ENCODE results near the gene RTL10. TPM values are rescaled to one million over a fixed set of nuclear protein-coding genes. Genes with fewer than 3 reads are reported as not detected.

The RTL10 gene
- total and polyA plus RNA-seq, 2 of the 8 experiments (the other 6 are each of a cell fraction or from before 2014, with no cell fraction given) = 11.5 to 18.8 TPM

GRCh38 chr22:19811811-19812771 lies 42.6 kb downstream of the RTL10 start (continued):
- TF ChIP-seq, protein P1, sequence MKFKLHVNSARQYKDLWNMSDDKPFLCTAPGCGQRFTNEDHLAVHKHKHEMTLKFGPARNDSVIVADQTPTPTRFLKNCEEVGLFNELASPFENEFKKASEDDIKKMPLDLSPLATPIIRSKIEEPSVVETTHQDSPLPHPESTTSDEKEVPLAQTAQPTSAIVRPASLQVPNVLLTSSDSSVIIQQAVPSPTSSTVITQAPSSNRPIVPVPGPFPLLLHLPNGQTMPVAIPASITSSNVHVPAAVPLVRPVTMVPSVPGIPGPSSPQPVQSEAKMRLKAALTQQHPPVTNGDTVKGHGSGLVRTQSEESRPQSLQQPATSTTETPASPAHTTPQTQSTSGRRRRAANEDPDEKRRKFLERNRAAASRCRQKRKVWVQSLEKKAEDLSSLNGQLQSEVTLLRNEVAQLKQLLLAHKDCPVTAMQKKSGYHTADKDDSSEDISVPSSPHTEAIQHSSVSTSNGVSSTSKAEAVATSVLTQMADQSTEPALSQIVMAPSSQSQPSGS (IDR thresholded peaks at IDR 0.05; ENCODE audit: low read length) = no peak
- TF ChIP-seq PHF8 (conservative IDR thresholded peaks at IDR 0.05; ENCODE audit: low read depth, low read length) (no peak), RXRA (IDR thresholded peaks at IDR 0.05; ENCODE audit: insufficient read depth, low read depth, low read length) (no peak), POLR2AphosphoS5 (IDR thresholded peaks at IDR 0.05; ENCODE audit: low read depth, low read length) (no peak), CHD1 (IDR thresholded peaks at IDR 0.05; ENCODE audit: low read depth, low read length) (no peak)
- TF ChIP-seq, protein P2, sequence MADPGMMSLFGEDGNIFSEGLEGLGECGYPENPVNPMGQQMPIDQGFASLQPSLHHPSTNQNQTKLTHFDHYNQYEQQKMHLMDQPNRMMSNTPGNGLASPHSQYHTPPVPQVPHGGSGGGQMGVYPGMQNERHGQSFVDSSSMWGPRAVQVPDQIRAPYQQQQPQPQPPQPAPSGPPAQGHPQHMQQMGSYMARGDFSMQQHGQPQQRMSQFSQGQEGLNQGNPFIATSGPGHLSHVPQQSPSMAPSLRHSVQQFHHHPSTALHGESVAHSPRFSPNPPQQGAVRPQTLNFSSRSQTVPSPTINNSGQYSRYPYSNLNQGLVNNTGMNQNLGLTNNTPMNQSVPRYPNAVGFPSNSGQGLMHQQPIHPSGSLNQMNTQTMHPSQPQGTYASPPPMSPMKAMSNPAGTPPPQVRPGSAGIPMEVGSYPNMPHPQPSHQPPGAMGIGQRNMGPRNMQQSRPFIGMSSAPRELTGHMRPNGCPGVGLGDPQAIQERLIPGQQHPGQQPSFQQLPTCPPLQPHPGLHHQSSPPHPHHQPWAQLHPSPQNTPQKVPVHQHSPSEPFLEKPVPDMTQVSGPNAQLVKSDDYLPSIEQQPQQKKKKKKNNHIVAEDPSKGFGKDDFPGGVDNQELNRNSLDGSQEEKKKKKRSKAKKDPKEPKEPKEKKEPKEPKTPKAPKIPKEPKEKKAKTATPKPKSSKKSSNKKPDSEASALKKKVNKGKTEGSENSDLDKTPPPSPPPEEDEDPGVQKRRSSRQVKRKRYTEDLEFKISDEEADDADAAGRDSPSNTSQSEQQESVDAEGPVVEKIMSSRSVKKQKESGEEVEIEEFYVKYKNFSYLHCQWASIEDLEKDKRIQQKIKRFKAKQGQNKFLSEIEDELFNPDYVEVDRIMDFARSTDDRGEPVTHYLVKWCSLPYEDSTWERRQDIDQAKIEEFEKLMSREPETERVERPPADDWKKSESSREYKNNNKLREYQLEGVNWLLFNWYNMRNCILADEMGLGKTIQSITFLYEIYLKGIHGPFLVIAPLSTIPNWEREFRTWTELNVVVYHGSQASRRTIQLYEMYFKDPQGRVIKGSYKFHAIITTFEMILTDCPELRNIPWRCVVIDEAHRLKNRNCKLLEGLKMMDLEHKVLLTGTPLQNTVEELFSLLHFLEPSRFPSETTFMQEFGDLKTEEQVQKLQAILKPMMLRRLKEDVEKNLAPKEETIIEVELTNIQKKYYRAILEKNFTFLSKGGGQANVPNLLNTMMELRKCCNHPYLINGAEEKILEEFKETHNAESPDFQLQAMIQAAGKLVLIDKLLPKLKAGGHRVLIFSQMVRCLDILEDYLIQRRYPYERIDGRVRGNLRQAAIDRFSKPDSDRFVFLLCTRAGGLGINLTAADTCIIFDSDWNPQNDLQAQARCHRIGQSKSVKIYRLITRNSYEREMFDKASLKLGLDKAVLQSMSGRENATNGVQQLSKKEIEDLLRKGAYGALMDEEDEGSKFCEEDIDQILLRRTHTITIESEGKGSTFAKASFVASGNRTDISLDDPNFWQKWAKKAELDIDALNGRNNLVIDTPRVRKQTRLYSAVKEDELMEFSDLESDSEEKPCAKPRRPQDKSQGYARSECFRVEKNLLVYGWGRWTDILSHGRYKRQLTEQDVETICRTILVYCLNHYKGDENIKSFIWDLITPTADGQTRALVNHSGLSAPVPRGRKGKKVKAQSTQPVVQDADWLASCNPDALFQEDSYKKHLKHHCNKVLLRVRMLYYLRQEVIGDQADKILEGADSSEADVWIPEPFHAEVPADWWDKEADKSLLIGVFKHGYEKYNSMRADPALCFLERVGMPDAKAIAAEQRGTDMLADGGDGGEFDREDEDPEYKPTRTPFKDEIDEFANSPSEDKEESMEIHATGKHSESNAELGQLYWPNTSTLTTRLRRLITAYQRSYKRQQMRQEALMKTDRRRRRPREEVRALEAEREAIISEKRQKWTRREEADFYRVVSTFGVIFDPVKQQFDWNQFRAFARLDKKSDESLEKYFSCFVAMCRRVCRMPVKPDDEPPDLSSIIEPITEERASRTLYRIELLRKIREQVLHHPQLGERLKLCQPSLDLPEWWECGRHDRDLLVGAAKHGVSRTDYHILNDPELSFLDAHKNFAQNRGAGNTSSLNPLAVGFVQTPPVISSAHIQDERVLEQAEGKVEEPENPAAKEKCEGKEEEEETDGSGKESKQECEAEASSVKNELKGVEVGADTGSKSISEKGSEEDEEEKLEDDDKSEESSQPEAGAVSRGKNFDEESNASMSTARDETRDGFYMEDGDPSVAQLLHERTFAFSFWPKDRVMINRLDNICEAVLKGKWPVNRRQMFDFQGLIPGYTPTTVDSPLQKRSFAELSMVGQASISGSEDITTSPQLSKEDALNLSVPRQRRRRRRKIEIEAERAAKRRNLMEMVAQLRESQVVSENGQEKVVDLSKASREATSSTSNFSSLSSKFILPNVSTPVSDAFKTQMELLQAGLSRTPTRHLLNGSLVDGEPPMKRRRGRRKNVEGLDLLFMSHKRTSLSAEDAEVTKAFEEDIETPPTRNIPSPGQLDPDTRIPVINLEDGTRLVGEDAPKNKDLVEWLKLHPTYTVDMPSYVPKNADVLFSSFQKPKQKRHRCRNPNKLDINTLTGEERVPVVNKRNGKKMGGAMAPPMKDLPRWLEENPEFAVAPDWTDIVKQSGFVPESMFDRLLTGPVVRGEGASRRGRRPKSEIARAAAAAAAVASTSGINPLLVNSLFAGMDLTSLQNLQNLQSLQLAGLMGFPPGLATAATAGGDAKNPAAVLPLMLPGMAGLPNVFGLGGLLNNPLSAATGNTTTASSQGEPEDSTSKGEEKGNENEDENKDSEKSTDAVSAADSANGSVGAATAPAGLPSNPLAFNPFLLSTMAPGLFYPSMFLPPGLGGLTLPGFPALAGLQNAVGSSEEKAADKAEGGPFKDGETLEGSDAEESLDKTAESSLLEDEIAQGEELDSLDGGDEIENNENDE (IDR thresholded peaks at IDR 0.05; ENCODE audit: insufficient replicate concordance, low read length) = no peak
